GM13976 (cell line): Measurements from ENCODE around the gene BBS9.

ENCODE experiments used
- DNase-seq: peaks from one replicate; pipeline ENCODE4 v3.0.0; 2012; ENCODE audit warnings: low spot score
- in situ Hi-C: fragments of 300-500 bp; cut with MboI; formaldehyde crosslinking; loops from one replicate; pipeline ENCODE4 v1.12.0; 2022; ENCODE audit warnings: low sequenced_read_pairs, mixed read lengths, inconsistent platforms; ENCODE audit not compliant: unreplicated experiment
- TF ChIP-seq, protein P1 (sequence below): IDR thresholded peaks from 2 replicates; pipeline ENCODE4 v1.5.1; 2012; ENCODE audit warnings: borderline replicate concordance, mild to moderate bottlenecking; ENCODE audit not compliant: insufficient read depth; ENCODE audit errors: extremely low read depth, missing control alignments, control extremely low read depth

Gene BBS9

DNA sequence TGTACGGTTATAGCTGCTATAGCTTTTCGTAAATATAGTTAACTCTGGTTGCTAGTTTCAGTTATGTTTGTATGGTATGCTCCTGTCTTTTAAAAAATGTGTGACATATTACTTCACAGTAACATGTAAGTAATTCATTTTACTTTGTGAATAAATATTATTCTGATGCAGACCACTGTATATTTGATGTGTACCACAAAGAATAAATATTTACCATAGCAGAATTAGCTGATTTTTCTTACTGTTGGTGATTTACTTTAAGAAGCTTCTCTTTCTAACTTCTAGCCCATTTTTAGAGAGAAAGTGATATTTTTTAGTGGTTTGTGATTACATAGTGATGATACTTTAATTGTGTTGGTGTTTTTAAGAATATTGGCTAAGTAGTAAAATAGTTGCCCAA, 292.8 kb downstream of the BBS9 start:
- TF ChIP-seq, protein P1, sequence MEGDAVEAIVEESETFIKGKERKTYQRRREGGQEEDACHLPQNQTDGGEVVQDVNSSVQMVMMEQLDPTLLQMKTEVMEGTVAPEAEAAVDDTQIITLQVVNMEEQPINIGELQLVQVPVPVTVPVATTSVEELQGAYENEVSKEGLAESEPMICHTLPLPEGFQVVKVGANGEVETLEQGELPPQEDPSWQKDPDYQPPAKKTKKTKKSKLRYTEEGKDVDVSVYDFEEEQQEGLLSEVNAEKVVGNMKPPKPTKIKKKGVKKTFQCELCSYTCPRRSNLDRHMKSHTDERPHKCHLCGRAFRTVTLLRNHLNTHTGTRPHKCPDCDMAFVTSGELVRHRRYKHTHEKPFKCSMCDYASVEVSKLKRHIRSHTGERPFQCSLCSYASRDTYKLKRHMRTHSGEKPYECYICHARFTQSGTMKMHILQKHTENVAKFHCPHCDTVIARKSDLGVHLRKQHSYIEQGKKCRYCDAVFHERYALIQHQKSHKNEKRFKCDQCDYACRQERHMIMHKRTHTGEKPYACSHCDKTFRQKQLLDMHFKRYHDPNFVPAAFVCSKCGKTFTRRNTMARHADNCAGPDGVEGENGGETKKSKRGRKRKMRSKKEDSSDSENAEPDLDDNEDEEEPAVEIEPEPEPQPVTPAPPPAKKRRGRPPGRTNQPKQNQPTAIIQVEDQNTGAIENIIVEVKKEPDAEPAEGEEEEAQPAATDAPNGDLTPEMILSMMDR, result no peak
- in situ Hi-C loops, result no loop called here

DNA sequence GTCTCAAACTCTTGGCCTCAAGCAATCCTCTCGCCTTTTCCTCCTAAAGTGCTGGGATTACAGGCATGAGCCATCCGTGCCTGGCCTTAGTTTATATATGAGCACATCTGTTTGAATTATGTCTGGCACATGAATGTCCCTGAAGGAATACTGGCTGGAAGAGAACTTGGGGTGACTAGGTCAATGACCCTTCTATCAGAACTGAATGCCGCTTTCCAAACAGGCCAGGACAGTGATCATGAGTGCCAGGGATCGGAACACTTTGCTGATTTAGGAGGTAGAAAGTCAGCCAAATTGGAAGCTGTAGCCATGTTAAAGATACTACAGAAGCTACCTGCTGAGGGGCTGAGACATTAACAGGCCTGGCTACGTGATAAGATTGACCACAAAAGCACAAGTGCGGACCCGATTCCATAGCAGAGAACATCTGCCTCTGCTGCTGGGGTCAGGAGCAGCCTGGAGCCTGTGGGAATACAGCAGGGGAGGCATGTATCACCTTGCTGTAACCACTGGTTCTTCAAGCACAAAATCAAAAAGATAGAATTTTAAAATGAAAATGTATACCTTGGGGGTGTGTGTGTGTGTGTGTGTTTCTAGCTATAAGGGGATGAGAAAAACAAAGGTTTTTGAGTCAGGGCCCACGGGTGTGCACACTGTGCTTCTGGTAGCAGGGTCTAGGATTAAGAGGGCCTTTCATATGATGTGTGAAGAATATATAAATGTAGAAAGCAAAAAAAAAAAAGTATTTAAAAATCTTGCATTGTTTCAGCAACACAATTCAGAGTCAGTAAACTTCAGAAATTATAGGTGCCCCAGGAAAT, 293.7 kb downstream of the BBS9 start:
- DNase-seq, result no peak
- TF ChIP-seq, protein P1, result no peak
- in situ Hi-C loops, result no loop called here

More for the DNA sequence above, 292.8 kb downstream of the BBS9 start:
- no peak for DNase-seq

DNA sequence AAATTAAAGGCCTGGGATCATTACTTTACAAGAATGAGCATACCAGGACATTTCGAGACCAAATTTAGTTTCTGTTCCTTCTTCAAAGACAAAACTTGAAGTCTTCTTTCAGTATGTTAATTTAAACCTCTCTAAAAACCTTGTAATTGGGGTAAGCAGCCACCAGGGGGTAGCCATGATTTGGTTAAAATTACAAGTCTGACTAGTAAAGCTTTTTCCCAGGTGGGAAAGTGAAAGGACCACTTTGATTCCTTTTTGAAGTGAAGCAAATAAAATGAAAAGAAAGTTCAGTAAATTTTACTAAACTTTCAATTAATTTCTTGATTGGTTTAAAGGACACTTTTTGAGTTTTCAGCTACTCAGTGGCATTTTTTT, 294.3 kb downstream of the BBS9 start:
- TF ChIP-seq, protein P1, result peak; percentile 20
- DNase-seq, result peak; percentile 33
- in situ Hi-C loops, result no loop called here

- in situ Hi-C loops, result loop anchor here (25.0 kb wide), 1 partner anchor 312 kb away; no protein-coding TSS in a partner anchor
- no peak for DNase-seq
- TF ChIP-seq, protein P1, result no peak
Measured at GRCh38 chr7:33425395-33425794, 296.0 kb downstream of the BBS9 start.

DNA sequence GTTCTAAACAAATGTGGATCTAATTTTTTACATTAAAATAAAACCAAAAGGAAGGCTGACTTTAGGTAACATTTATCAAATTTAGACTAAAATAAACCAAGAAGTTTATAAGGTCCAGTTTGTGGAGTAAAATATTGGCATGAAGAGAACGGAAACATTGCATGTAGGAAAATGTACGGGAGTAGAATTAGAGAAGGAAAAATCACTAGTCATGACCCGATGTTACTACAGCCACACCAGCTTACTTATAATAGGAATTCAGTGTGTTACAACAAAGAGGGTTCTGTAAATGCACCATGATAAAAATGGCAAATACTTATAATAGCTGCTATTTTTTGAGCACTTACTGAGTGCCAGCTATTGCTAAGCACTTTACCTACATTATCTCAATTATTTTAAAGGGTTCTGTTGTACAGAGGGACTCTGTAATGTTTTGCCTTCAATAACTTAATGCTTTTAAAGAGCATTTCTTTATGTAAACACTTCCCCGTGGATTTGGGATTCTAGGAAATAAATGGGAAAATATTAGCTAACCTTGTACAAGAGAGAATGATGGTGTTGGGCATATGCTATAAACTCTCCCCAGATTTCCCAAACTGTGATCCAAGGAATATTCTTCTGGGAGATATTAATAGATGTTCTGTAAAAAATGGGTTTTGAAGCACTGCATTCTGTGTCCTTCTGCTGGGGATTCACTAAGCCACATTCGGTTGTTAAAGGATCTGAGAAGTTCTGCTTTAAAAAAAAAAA, 296.7 kb downstream of the BBS9 start:
- DNase-seq, result no peak
- TF ChIP-seq, protein P1, result no peak
- in situ Hi-C loops, result loop anchor here (25.0 kb wide), 1 partner anchor 311 kb away; no protein-coding TSS in a partner anchor

DNA sequence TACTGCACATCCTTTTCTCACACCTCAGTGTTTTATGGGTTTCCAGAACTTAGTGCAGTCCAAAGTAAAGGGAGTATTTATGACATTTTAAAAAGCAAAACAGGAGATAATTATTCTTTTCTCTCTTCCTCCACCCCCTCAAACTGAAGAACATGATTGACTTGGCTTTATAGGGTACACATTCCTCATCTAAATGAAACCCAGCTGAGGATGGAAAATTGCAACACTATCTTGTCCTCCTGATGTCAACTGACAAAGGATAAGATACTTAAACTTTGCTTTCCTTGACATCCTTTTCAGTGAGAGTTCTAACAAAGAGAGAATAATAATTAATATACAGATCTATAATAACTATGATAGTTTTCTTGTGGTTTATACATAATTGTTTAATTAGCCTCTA, 299.1 kb downstream of the BBS9 start:
- in situ Hi-C loops, result loop anchor here (25.0 kb wide), 1 partner anchor 309 kb away; no protein-coding TSS in a partner anchor
- DNase-seq, result no peak
- TF ChIP-seq, protein P1, result no peak
